SK-N-SH (cell line): ENCODE data around the gene PTGR2. TPM values are rescaled to one million over a fixed set of nuclear protein-coding genes. Genes with fewer than 3 reads are reported as not detected.
"Not testable (repeated sequence)": the region's sequence is repeated elsewhere in the genome, so short reads cannot be mapped to it uniquely, and the experiment has no call there.

Experiments used
- CTCF ChIA-PET: fragments of 300-600, 350-600 bp; formaldehyde crosslinking; extraction: SDS; loops from one replicate; lab custom pipeline; 2021; lab: Yijun Ruan, JAX
- POLR2A ChIA-PET: fragments of 350-600 bp; sonication (Branson Sonifier 250); formaldehyde crosslinking; extraction: SDS; loops from one replicate; lab custom pipeline; 2020; ENCODE audit warnings: antibody characterized with exemption, inconsistent platforms; lab: Yijun Ruan, JAX
- DNase-seq: peaks from one replicate; pipeline ENCODE4 v3.0.0; 2012
- H2AFZ ChIP-seq: fragments of 200-600 bp; sonication (generic); 2 replicates; pipeline ENCODE4 v1.8.1; 2016; ENCODE audit warnings: antibody characterized with exemption, mild to moderate bottlenecking, low read depth
- H3F3A ChIP-seq: fragments of 200-600 bp; sonication (generic); replicated peaks from 2 replicates; pipeline ENCODE3; 2016; ENCODE audit warnings: antibody characterized with exemption, mild to moderate bottlenecking; ENCODE audit not compliant: insufficient read depth
- H3K27ac ChIP-seq, 2 experiments: fragments of 200-500 bp in 1 of 2; fragments of 200-600 bp in 1 of 2; sonication (Bioruptor generic) in 1 of 2; sonication (generic), shearing (Covaris generic) in 1 of 2; 2 replicates each; pipeline versions ENCODE4 v1.5.1 to v1.6.1; 2014 to 2016; ENCODE audit warnings: low read depth in 2 of 2, inconsistent platforms in 1 of 2, low read length in 1 of 2, mild to moderate bottlenecking in 1 of 2, mixed read lengths in 1 of 2
- H3K27me3 ChIP-seq: fragments of 200-600 bp; sonication (generic), shearing (Covaris generic); 2 replicates; pipeline ENCODE4 v1.6.1; 2016; ENCODE audit warnings: mixed run types; ENCODE audit not compliant: insufficient read depth
- H3K36me3 ChIP-seq, 2 experiments: fragments of 200-500 bp in 1 of 2; fragments of 200-600 bp in 1 of 2; sonication (Bioruptor generic) in 1 of 2; sonication (generic) in 1 of 2; replicated peaks in 1 of 2; 2 replicates each; pipeline versions ENCODE3 to v1.5.1; 2014 to 2016; ENCODE audit warnings: low read length in 1 of 2, mild to moderate bottlenecking in 1 of 2; ENCODE audit not compliant: insufficient read depth in 2 of 2, control insufficient read depth in 1 of 2
- H3K4me1 ChIP-seq, 2 experiments: fragments of 200-500 bp in 1 of 2; fragments of 200-600 bp in 1 of 2; sonication (Bioruptor generic) in 1 of 2; sonication (generic), shearing (Covaris generic) in 1 of 2; 2 replicates each; pipeline versions ENCODE4 v1.5.1 to v1.6.1; 2014 to 2016; ENCODE audit warnings: low read depth in 1 of 2, low read length in 1 of 2, mixed run types in 1 of 2; ENCODE audit not compliant: insufficient read depth in 2 of 2, control insufficient read depth in 1 of 2
- H3K4me2 ChIP-seq: fragments of 200-600 bp; sonication (generic), shearing (Covaris generic); 2 replicates; pipeline ENCODE4 v1.6.1; 2017; ENCODE audit warnings: mixed run types
- H3K4me3 ChIP-seq, 2 experiments: fragments of 200-500 bp in 1 of 2; fragments of 200-600 bp in 1 of 2; sonication (Bioruptor generic) in 1 of 2; sonication (generic), shearing (Covaris generic) in 1 of 2; 2 replicates each; pipeline versions ENCODE4 v1.5.1 to v1.8.1; 2014 to 2016; ENCODE audit warnings: low read depth in 2 of 2, inconsistent platforms in 1 of 2, low read length in 1 of 2, mild to moderate bottlenecking in 1 of 2, mixed read lengths in 1 of 2, moderate library complexity in 1 of 2
- H3K79me2 ChIP-seq: fragments of 200-600 bp; sonication (generic); 2 replicates; pipeline ENCODE4 v1.8.1; 2017; ENCODE audit warnings: mild to moderate bottlenecking; ENCODE audit not compliant: insufficient read depth
- H3K9ac ChIP-seq: fragments of 200-600 bp; sonication (generic); 2 replicates; pipeline ENCODE4 v1.6.1; 2017; ENCODE audit warnings: mixed run types
- H3K9me2 ChIP-seq: fragments of 200-600 bp; sonication (generic); 2 replicates; pipeline ENCODE4 v1.6.1; 2017; ENCODE audit warnings: mixed run types
- H3K9me3 ChIP-seq: fragments of 200-600 bp; sonication (generic); 2 replicates; pipeline ENCODE4 v1.6.1; 2017; ENCODE audit warnings: mixed run types, mild to moderate bottlenecking, moderate library complexity
- H4K20me1 ChIP-seq: fragments of 200-600 bp; sonication (generic); 2 replicates; pipeline ENCODE4 v1.6.1; 2017; ENCODE audit warnings: mild to moderate bottlenecking, mixed run types; ENCODE audit not compliant: insufficient read depth
- GABPA ChIP-seq: IDR thresholded peaks from 2 replicates; pipeline ENCODE4 v1.4.0; 2012; ENCODE audit warnings: low read depth, mild to moderate bottlenecking
- GATA2 ChIP-seq: sonication (generic); formaldehyde crosslinking; IDR thresholded peaks from 2 replicates; pipeline ENCODE4 v1.5.0; 2020; ENCODE audit warnings: mild to moderate bottlenecking, missing genetic modification reagents
- JUND ChIP-seq: IDR thresholded peaks from 2 replicates; pipeline ENCODE4 v1.4.0; 2012
- MEF2A ChIP-seq: IDR thresholded peaks from 2 replicates; pipeline ENCODE4 v1.4.0; 2012; ENCODE audit warnings: low read depth, borderline replicate concordance
- NFIC ChIP-seq: IDR thresholded peaks from 2 replicates; pipeline ENCODE4 v1.4.0; 2012; ENCODE audit warnings: borderline replicate concordance
- RAD21 ChIP-seq: IDR thresholded peaks from 2 replicates; pipeline ENCODE4 v1.6.1; 2012; ENCODE audit warnings: mild to moderate bottlenecking, low read length
- TCF12 ChIP-seq: IDR thresholded peaks from 2 replicates; pipeline ENCODE4 v1.4.0; 2012
- USF2 ChIP-seq: fragments of 150-350 bp; IDR thresholded peaks from 2 replicates; pipeline ENCODE4 v1.6.1; 2017; ENCODE audit warnings: antibody characterized with exemption, low read length, low read depth, borderline replicate concordance
- YY1 ChIP-seq: IDR thresholded peaks from 2 replicates; pipeline ENCODE4 v1.4.0; 2012; ENCODE audit warnings: low read depth, mild to moderate bottlenecking
- WGBS: methylation state at CpG from one replicate; pipeline ENCODE4 v1.1.6; 2017; ENCODE audit warnings: low lambda C conversion rate; 5-methylcytosine and 5-hydroxymethylcytosine counted together
- polyA plus RNA-seq, 3 experiments: library from polyadenylated mRNA; depleted of rRNA; stranded (reverse); fragments of >200 nt; gene quantifications; 2 replicates each; pipeline ENCODE4 v1.2.3, GENCODE V29; 2012

The PTGR2 gene
- polyA plus RNA-seq, 1 of the 3 experiments (the other 2 are of a cell fraction): 7.1 TPM

- Histone ChIP-seq H3K79me2 (no peaks in the 10 kb centered on the region), H3K4me1 (no peaks in the 10 kb centered on the region), H3K9me2 (no peaks in the 10 kb centered on the region), H3K4me3 (no peak overlapping the region), H3K9me3 (no peaks in the 10 kb centered on the region), H3K9ac (no peak overlapping the region), H3K27ac (no peak overlapping the region), H3K36me3 (peaks cover 18 to 36% of the 10 kb centered on the region in 2 experiments), H3F3A (peaks cover 5% of the 10 kb centered on the region), H4K20me1 (no peaks in the 10 kb centered on the region), H2AFZ (no peak overlapping the region), H3K4me2 (no peak overlapping the region), H3K27me3 (no peaks in the 10 kb centered on the region)
- ChIA-PET CTCF (no interaction called here), POLR2A (interaction anchor here (0.7 kb wide), 2 partner anchors 76 to 1359 kb away, joined by 3 to 5 read pairs; no protein-coding TSS in a partner anchor)
- no peak for TF ChIP-seq GABPA
- TF ChIP-seq JUND: no peak
- TF ChIP-seq TCF12: no peak
- TF ChIP-seq USF2: no peak
- TF ChIP-seq RAD21: no peak
- no peak for TF ChIP-seq MEF2A
- TF ChIP-seq YY1: no peak
- WGBS: 99% methylated on average over 2 of the region's 2 CpGs
- no peak for DNase-seq
Measured at GRCh38 chr14:73863209-73863608, 11.6 kb downstream of the PTGR2 start.

- H3K9me2 ChIP-seq: no peaks in the 10 kb centered on the region
- CTCF ChIA-PET: no interaction called here
Measured at GRCh38 chr14:73865534-73866113, 14.0 kb downstream of the PTGR2 start.

GRCh38 chr14:73869754-73870153 lies 18.1 kb downstream of the PTGR2 start:
- H3K27me3 ChIP-seq, H3K27ac ChIP-seq, H3F3A ChIP-seq, DNase-seq, H3K9me3 ChIP-seq, H3K79me2 ChIP-seq, H3K4me2 ChIP-seq, H4K20me1 ChIP-seq, H3K9ac ChIP-seq, H3K4me3 ChIP-seq, POLR2A ChIA-PET, H3K9me2 ChIP-seq, H3K4me1 ChIP-seq, H2AFZ ChIP-seq: not testable (repeated sequence)
- WGBS: 93% methylated on average over 11 of the region's 11 CpGs
- peaks cover 13 to 24% of the 10 kb centered on the region in 2 experiments for H3K36me3 ChIP-seq
- CTCF ChIA-PET: interaction anchor here (0.6 to 1.9 kb wide), 2 partner anchors 30 to 141 kb away, joined by 3 to 5 read pairs; no protein-coding TSS in a partner anchor

More at GRCh38 chr14:73865534-73866113, 14.0 kb downstream of the PTGR2 start:
- no peak for TF ChIP-seq GATA2
- TF ChIP-seq NFIC: no peak
- TF ChIP-seq, all 33 proteins: peak for 0
- POLR2A ChIA-PET: no interaction called here
- no peaks in the 10 kb centered on the region for H3K79me2 ChIP-seq
- no peak overlapping the region for H3K4me3 ChIP-seq
- no peaks in the 10 kb centered on the region for H4K20me1 ChIP-seq
- peaks cover 17 to 34% of the 10 kb centered on the region in 2 experiments for H3K36me3 ChIP-seq
- DNase-seq: no peak
- no peak overlapping the region for H3K9ac ChIP-seq
- H3K4me2 ChIP-seq: no peak overlapping the region
- no peaks in the 10 kb centered on the region for H3K4me1 ChIP-seq
- H3K9me3 ChIP-seq: no peaks in the 10 kb centered on the region
- no peak overlapping the region for H2AFZ ChIP-seq
- H3F3A ChIP-seq: no peaks in the 10 kb centered on the region
- no peaks in the 10 kb centered on the region for H3K27me3 ChIP-seq
- H3K27ac ChIP-seq: no peak overlapping the region
- 96% methylated on average over 8 of the region's 8 CpGs for WGBS
